Thyroid gland (tissue), 4 donors: Measurements from ENCODE around the gene OR10H2.

Experiments
- CTCF ChIP-seq, 6 experiments: fragments of 200-600 bp in 3 of 6; fragments of 450-650 bp in 3 of 6; sonication (generic) in 3 of 6; IDR thresholded peaks; one replicate each; pipeline ENCODE4 v1.5.1; 2016 to 2019; ENCODE audit warnings: antibody characterized with exemption in 6 of 6, mild to moderate bottlenecking in 2 of 6, inconsistent platforms in 1 of 6, moderate library complexity in 1 of 6
- POLR2A ChIP-seq, 2 donors: fragments of 450-650 bp; IDR thresholded peaks; one replicate each; pipeline ENCODE4 v1.6.1; 2017; ENCODE audit warnings: antibody characterized with exemption in 2 of 2, mild to moderate bottlenecking in 2 of 2, moderate library complexity in 1 of 2

- TF ChIP-seq POLR2A (IDR thresholded peaks at IDR 0.05): no peak
- no peak for TF ChIP-seq CTCF (IDR thresholded peaks at IDR 0.05)
These were observed 48.4 kb downstream of the OR10H2 start for GRCh38 chr19:15776264-15776663.
